Cardiac septum (tissue), 1 donor: ENCODE data around the gene PUS7. TPM values are rescaled to one million over a fixed set of nuclear protein-coding genes. Genes with fewer than 3 reads are reported as not detected.
"Not testable (repeated sequence)": the region's sequence is repeated elsewhere in the genome, so short reads cannot be mapped to it uniquely, and the experiment has no call there.

Experiments
- DNase-seq: peaks from one replicate; pipeline ENCODE4 v3.0.0-alpha.2; 2020; ENCODE audit warnings: low spot score
- intact Hi-C: fragments of 100-400 bp; cut with DNase I; formaldehyde crosslinking; loops from one replicate; pipeline ENCODE4 v1.14.0; 2022
- total RNA-seq: library from RNA; stranded (reverse); fragmentation: NEBNext Ultra II Directional; extraction: Animal tissue kit (Norgen Biotek cat#: 25700); gene quantifications from one replicate; pipeline ENCODE4 v1.2.1, GENCODE V29; 2021
- donor health status: DM: no; HTN: no; CAD: no.

PUS7 gene
- total RNA-seq, 1 donor from 2014 or later: 6.6 TPM

DNA sequence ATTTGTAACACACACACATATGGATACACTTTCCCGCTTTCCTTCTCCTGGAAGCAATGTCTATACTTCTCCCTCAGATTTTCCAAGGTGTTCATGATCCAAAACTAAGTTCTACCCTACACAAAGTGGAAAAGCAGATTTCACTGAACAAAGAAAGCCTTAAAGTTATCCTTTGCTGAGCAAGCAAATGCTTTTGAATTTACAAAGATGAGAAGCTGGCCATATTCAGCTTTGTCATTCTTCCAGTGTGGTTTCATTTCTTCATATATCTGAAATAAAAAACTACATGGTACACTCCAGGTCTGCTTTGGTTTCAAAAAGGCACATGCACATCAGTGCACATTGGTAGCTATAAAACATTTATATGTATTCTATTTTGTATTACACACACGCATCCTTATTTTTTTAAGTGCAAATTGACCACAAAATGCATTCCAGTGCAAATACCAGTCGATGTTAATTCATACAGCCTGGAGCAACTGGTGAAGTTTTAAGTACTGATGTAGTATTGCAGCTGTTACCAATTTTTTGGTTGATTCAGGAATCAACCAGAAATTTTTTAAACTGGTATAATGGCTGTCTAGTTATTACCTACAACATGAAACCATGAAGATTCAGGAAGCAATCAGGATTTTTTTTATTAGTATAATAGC, 67.8 kb downstream of the PUS7 start:
- intact Hi-C loops: no loop called here
- DNase-seq: no peak

DNA sequence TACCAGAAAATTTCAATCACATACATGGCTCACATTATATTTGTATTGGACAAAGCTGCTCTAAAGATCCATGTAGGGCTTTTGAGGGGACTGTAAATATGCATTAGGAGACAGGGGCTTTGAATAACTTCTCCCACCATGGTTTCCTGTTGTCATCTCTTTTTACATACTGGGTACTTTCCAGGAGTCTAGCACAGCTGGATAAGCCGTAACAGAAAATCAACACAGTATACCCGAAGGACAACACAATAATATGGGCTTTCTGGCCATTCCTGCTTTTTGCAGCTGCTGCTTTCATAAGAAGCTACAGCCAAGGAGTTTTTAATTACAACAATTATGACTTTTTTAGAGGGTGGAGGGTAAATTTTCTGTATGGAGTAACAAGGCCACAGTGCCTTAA, 70.0 kb downstream of the PUS7 start:
- DNase-seq: no peak
- intact Hi-C loops: no loop called here

DNA sequence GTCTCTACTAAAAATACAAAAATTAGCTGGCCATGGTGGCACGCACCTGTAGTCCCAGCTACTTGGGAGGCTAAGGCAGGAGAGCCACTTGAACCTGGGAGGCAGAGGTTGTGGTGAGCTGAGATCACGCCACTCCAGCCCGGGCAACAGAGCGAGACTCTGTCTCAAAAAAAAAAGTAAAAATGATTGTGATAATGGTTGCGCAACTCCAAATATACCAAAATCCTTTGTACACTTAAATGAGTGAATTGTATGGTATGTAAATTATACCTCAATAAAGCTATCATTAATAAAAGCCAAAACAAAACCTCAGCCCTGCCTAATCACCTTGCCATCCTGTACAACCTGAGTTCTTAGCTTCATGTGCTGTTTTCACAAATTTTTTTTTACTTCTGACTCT, 71.2 kb downstream of the PUS7 start:
- DNase-seq, intact Hi-C loops: not testable (repeated sequence)

DNA sequence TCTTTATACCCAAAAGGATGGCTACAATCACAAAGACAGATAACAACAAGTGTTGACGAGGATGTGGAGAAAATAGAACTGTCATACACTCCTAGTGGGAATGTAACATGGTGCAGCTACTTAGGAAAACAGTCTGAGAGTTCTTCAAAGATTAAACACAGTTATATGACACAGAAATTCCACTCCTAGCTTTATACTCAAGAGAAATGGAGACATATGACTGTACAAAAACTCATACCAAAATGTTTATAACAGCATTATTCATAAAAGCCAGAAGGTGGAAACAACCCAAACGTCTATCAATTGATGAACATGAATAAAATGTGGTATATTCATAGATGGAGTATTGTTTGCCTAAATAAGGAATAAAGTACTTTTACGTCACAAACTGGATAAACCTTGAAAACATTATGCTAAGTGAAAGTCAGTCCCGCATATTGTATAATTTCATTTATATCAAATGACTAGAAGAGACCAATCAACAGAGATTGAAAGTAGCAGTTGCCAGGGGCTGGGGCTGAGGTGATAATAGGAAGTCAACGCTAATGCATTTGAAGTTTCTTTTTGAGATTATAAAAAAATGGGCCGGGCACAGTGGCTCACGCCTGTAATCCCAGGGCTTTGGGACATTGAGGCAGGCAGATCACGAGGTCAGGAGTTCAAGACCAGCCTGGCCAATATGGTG, 71.8 kb downstream of the PUS7 start:
- intact Hi-C loops: no loop called here
- DNase-seq: no peak

DNA sequence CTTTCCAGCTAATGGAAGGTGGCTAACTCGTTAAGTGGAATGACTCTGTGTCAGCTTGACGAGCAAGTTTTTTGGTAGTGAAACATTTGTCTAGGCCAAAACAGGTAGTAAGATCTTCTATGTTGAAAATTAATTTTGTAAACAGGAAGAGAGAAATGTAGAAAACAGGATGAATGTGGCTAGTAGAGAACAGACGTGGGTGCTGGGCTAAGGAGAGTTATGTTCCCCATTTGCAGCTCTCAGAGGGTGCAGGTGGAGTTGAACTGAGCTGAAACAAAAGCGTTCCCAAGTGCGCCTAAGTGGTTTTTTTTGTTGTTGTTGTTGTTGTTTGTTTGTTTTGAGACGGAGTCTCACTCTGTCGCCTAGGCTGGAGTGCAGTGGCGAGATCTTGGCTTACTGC, 73.9 kb downstream of the PUS7 start:
- intact Hi-C loops: no loop called here
- DNase-seq: no peak

DNA sequence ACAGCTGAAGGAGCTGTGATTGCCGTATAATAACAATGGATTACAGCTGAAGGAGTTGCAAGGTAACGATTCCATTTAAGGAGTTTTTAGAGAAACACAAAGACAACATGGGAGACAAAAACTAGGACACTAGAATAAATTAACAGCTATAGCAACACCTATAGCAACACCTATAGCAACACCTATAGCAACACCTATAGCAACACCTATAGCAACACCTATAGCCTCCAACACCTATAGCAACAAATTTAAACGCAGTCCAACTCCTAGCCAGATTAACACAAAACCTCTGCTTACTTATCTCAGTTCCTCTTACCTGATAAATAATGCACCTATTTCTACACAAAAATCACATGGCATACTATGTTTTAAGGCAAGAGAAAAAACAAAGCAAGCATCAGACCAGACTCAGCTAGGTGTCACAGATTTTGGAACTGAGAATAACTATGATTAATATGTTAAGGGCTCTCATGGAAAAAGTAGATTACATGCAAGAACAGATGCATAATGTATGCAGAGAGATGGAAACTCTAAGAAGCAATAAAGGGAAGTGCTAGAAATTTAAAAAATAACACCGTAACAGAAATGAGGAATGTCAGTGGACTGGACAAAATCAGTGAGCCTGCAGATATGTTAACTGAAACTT, 77.6 kb downstream of the PUS7 start:
- no peak for DNase-seq
- intact Hi-C loops: no loop called here

DNA sequence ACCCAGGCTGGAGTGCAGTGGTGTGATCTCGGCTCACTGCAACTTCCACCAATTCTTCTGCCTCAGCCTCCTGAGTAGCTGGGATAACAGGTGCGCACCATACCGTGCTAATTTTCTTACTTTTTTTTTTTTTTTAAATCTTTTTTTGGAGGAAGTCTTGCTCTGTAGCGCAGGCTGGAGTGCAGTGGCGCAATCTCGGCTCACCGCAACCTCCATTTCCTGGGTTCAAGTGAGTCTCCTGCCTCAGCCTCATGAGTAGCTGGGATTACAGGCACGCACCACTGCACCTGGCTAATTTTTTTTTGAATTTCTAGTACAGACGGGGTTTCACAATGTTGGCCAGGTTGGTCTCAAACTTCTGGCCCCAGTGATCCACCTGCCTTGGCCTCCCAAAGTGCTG, 79.9 kb downstream of the PUS7 start:
- intact Hi-C loops: not testable (repeated sequence)
- DNase-seq: peak; percentile 86

DNA sequence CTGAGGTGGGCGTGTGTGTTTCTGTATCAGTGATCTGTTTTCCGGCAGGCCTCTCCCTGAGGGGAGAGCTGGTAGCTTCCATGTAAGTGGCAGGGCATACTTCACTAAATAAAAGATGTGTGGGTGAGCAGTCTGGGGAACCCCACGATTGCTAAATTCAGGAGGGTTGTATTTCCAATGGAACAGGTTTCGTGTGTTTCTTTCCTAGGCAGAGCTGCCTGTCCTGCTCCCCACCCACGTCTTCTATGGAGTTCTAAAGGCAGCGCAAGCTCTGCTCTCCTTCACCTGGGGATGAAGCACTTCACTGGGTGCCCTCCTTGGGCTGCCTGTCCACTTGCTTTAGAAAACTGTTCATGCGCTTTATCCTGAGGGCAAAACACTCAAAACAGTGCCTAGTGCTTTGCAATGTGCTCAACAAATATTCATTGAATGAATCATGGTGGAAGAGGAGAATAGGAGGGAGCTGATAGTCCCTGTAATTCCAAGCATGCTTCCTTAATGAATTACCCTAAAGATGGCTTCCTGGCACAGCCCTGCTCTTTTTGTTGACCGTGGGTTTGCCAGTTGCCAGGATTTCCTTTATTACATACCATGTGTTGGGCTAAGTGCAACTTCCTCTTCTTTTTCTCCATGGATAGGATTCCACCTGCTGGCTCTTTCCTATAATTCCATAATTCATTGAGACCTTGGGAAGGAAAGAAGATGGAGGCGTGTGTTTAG, 82.7 kb downstream of the PUS7 start:
- no peak for DNase-seq
- intact Hi-C loops: no loop called here

DNA sequence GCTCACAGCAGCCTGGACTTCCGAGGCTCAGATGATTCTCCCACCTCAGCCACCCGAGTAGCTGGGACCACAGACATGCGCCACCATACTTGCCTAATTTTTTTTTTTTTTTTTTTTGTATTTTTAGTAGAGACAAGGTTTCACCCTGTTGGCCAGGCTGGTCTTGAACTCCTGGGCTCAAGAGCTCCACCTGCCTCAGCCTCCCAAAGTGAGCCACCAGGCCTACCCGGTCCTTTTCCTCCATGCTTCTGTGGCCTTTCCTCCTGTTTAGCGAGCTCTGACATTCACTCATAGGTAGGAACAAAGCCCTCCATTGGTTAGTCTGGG, 83.3 kb downstream of the PUS7 start:
- intact Hi-C loops: no loop called here
- DNase-seq: no peak

DNA sequence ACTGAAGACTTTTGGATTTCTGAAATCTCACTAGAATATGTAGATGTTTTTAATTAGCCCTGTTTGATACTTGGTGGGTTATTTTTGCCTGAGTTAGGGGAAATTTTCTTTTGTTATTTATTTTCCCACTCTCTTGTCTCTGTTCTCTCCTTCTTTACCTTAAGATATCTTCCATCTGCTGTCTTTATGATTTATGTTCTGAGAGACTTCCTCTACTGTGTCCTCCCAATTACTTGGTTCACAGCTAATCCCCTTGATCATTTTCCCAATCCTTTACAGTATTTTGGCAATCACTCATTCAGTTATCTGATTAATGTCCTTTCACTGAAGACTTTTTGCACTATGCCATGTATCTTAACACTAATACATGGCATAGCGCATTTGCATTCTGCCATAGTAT, 83.8 kb downstream of the PUS7 start:
- intact Hi-C loops: no loop called here

DNA sequence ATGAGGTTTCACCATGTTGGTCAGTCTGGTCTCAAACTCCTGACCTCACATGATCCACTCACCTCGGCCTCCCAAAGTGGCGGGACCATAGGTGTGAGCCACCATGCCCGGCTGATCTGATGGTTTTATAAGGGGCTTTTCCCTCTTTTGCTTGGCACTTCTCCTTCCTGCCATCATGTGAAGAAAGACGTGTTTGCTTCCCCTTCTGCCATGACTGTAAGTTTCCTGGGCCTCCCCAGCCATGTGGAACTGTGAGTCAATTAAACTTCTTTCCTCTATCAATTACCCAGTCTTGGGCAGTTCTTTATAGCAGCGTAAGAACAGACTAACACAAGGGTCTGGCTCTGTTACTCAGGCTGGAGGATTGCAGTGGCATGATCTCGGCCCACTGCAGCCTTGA, 84.7 kb downstream of the PUS7 start:
- intact Hi-C loops, DNase-seq: not testable (repeated sequence)

More for the DNA sequence above, 83.8 kb downstream of the PUS7 start:
- no peak for DNase-seq

DNA sequence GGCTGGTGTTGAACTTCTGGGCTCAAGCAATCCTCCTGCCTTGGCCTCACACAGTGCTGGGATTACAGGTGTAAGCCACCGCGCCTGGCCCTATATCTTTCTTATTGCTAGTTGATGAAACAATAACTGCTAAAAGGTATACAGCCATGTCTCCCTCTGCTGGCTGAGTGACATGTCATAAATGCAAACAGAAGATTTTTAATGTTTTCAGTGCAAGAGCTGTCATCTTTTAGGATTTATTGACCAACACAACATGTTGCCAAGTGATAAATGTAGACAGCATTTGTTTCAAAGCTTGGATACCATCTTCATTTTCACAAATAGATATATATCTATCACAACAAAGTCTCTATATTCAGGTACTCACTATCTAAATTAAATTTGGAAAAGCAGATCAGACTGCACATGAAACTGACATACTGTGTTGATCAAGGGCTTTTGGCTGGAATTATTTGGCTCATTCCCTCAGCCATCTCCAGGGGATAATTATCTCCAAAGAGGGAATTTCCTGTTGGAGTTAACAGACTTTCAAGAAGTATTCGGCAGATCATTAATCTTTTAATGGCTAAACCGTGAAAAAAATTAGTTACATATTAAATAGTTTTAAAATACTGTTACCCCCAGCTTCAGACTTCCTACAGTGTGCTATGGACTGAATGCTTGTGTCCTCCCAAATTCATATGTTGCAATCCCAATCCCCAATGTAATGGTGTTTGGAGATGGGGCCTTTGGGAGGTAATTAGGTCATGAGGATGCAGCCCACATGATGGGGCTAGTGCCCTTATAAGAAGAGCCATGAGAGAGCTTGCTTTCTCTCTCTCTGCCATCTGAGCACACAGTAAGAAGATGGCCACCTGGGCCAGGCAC, 92.1 kb downstream of the PUS7 start:
- intact Hi-C loops: loop anchor here (2.0 kb wide), 1 partner anchor 277 kb away; no protein-coding TSS in a partner anchor
- no peak for DNase-seq

DNA sequence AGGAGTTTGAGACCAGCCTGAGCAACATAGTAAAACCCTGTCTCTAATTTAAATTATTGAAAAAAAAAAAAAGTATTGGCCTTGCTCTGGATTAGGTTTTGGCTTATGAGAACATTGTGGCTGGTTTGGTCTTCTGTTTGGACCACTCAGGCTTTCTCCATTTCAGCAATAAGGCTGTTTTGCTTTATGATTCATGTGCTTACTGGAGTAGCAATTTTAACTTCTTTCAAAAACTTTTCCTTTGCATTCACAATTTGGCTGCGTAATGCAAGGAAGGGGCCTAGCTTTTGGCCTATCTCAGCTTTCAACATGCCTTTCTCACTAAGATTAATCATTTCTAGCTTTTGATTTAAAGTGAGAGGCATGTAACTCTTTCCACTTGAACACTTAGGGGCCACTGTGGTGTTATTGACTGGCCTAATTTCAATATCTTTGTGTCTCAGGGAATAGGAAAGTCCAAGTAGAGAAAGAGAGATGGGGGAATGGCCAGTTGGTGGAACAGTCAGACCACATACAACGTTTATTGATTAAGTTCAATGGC, 95.4 kb downstream of the PUS7 start:
- DNase-seq: no peak
- intact Hi-C loops: no loop called here

DNA sequence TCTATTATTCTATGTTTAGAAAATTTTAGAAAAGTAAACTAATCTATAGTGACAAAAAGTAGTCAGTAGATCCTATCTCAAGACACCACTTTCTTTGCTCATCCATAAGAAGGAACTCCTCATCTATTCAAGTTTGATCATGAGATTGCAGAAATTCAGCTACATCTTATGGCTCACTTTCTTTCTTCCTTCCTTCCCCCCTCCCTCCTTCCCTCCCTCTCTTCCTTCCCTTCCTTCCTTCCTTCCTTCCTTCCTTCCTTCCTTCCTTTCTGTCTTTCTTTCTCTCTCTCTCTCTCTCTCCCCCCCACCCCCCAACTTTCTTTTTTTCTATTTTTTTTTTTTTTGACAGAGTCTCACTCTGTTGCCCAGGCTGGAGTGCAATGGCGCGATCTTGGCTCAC, 98.1 kb downstream of the PUS7 start:
- DNase-seq: no peak
- intact Hi-C loops: no loop called here

DNA sequence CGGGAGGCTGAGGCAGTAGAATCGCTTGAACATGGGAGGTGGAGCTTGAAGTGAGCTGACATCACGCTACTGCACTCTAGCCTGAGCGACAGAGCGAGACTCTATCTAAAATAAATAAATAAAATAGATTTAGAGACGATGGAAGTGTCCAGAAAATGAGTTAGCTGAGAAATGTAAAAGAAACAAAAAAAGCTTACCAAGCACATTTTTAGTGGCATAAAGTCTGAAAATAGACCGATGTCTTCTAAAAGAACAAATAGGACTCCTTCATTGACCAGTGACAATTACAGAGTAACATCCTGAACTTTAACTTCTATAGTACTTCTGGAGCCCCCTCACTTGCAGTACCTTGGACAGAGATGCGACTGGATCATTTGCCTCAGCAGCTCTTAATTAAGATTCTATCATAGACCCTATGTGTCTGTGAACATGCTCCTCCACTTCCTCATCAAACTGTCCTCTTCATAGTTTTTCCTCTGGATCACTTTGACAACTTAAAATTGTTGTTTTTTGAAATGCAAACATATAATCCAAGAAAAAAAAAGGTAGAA, 108.1 kb downstream of the PUS7 start:
- intact Hi-C loops: no loop called here
- no peak for DNase-seq

DNA sequence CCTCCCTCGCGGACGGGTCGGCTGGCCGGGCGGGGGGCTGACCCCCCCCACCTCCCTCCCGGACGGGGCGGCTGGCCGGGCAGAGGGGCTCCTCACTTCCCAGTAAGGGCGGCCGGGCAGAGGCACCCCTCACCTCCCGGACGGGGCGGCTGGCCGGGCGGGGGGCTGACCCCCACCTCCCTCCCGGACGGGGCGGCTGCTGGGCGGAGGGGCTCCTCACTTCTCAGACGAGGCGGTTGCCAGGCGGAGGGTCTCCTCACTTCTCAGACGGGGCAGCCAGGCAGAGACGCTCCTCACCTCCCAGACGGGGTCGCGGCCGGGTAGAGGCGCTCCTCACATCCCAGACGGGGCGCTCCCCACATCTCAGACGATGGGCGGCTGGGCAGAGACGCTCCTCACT, 111.3 kb downstream of the PUS7 start:
- not testable (repeated sequence) for DNase-seq

DNA sequence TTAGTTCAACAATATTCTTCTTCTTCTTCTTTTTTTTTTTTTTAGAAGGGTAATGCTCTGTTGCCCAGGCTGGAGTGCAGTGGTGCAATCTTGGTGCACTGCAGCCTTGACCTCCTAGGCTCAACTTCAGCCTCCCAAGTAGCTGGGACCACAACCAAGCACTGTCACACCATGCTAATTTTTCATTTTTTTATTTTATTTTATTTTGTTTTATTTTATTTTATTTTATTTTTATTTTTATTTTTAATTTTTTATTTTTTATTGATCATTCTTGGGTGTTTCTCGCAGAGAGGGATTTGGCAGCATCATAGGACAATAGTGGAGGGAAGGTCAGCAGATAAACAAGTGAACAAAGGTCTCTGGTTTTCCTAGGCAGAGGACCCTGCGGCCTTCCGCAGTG, 112.3 kb downstream of the PUS7 start:
- DNase-seq, intact Hi-C loops: not testable (repeated sequence)

More for the DNA sequence above, 111.3 kb downstream of the PUS7 start:
- intact Hi-C loops: not testable (repeated sequence)

DNA sequence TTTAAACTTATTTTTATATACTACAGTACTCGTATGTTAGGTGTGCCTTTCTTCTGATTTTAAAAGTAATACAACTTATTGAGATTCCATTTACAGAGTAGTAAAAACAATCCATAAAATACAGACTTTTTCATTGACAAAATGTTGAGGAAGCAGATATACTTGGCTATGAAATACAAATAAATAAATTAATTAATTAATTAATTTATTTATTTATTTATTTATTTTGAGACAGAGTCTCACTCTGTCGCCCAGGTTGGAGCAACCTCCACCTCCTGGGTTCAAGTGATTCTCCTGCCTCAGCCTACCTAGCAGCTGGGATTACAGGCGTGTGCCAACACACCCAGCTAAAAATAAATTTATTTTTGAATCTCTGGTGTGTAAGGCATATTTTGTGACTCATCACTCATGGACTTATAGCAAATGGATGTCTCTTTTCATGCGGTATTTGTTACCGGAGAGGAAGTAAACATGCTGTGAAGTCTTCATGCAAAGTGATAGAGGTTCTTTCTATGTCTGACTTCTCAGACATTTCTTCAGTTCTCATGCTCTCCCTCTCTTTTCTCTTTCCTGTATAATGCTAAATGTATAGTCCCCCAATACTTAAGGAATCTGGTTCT, 113.2 kb downstream of the PUS7 start:
- intact Hi-C loops: no loop called here
- DNase-seq: no peak
